Peyer's patch (tissue), 4 donors: Measurements from ENCODE around the gene LYRM9. TPM values are rescaled to one million over a fixed set of nuclear protein-coding genes. Genes with fewer than 3 reads are reported as not detected.

Experiments used
- DNase-seq, 3 donors: peaks; one replicate each; pipeline ENCODE4 v3.0.0-alpha.2; 2017 to 2019
- H3K27ac ChIP-seq, 4 donors: fragments of 200-600 bp; sonication (generic); one replicate each; pipeline ENCODE4 v1.5.1; 2016 to 2019
- H3K27me3 ChIP-seq, 2 donors: fragments of 200-600 bp; sonication (generic); one replicate each; pipeline ENCODE4 v1.5.1; 2019
- H3K36me3 ChIP-seq, 3 donors: fragments of 200-600 bp; sonication (generic); one replicate each; pipeline ENCODE4 v1.5.1; 2016 to 2019
- H3K4me1 ChIP-seq, 4 donors: fragments of 200-600 bp; sonication (generic); one replicate each; pipeline ENCODE4 v1.5.1; 2016 to 2019
- H3K4me3 ChIP-seq, 4 donors: fragments of 200-600 bp; sonication (generic); 1 replicate in 3 of 4; 2 replicates in 1 of 4; pipeline ENCODE4 v1.5.1; 2016 to 2019; ENCODE audit warnings: mild to moderate bottlenecking in 1 of 4
- H3K9me3 ChIP-seq, 4 donors: fragments of 200-600 bp; sonication (generic); one replicate each; pipeline ENCODE4 v1.5.1; 2016 to 2019; ENCODE audit warnings: mild to moderate bottlenecking in 1 of 4
- CTCF ChIP-seq, 6 experiments: fragments of 450-650 bp in 4 of 6; fragments of 200-600 bp in 2 of 6; sonication (generic) in 1 of 6; IDR thresholded peaks; one replicate each; pipeline ENCODE4 v1.5.1; 2017 to 2019; ENCODE audit warnings: antibody characterized with exemption in 6 of 6, mild to moderate bottlenecking in 3 of 6, moderate library complexity in 1 of 6
- POLR2A ChIP-seq, 2 donors: fragments of 450-650 bp; IDR thresholded peaks; one replicate each; pipeline ENCODE4 v1.5.1; 2017; ENCODE audit warnings: antibody characterized with exemption in 2 of 2, mild to moderate bottlenecking in 2 of 2, moderate library complexity in 2 of 2
- total RNA-seq, 4 donors: library from RNA; depleted of rRNA; stranded (reverse); fragments of >200 nt; gene quantifications; one replicate each; pipeline ENCODE4 v1.1.0, GENCODE V29; 2016

The LYRM9 gene
- total RNA-seq, 4 donors from 2014 or later: 11.6 to 17.0 (median 15.6) TPM

GRCh38 chr17:27938241-27938640 lies 45.1 kb upstream of the LYRM9 start:
- no peak for DNase-seq
- Histone ChIP-seq H3K27me3 (no peaks in the 10 kb centered on the region), H3K4me3 (no peak overlapping the region), H3K36me3 (no peaks in the 10 kb centered on the region), H3K4me1 (no peaks in the 10 kb centered on the region), H3K9me3 (no peaks in the 10 kb centered on the region), H3K27ac (no peak overlapping the region)
- TF ChIP-seq CTCF (IDR thresholded peaks at IDR 0.05) (no peak), POLR2A (IDR thresholded peaks at IDR 0.05) (no peak)

- Histone ChIP-seq H3K4me3 (no peak overlapping the region), H3K27ac (no peak overlapping the region), H3K4me1 (no peaks in the 10 kb centered on the region), H3K36me3 (no peaks in the 10 kb centered on the region), H3K9me3 (no peaks in the 10 kb centered on the region), H3K27me3 (no peaks in the 10 kb centered on the region)
- TF ChIP-seq CTCF (IDR thresholded peaks at IDR 0.05) (no peak), POLR2A (IDR thresholded peaks at IDR 0.05) (no peak)
- DNase-seq: no peak
Observed at GRCh38 chr17:27937025-27937546, 43.9 kb upstream of the LYRM9 start.

GRCh38 chr17:27930000-27930399 lies 36.8 kb upstream of the LYRM9 start:
- Histone ChIP-seq H3K27me3 (no peaks in the 10 kb centered on the region), H3K4me1 (no peaks in the 10 kb centered on the region), H3K27ac (no peak overlapping the region), H3K4me3 (no peak overlapping the region), H3K36me3 (no peaks in the 10 kb centered on the region), H3K9me3 (no peaks in the 10 kb centered on the region)
- TF ChIP-seq POLR2A (IDR thresholded peaks at IDR 0.05): no peak
- no peak for TF ChIP-seq CTCF (IDR thresholded peaks at IDR 0.05)
- DNase-seq: no peak

- TF ChIP-seq CTCF (IDR thresholded peaks at IDR 0.05) (no peak), POLR2A (IDR thresholded peaks at IDR 0.05) (no peak)
Observed at GRCh38 chr17:27928587-27928986, 35.4 kb upstream of the LYRM9 start.

GRCh38 chr17:27927781-27928180 lies 34.6 kb upstream of the LYRM9 start:
- Histone ChIP-seq H3K4me1 (no peaks in the 10 kb centered on the region), H3K27ac (no peak overlapping the region), H3K27me3 (no peaks in the 10 kb centered on the region), H3K36me3 (no peaks in the 10 kb centered on the region), H3K9me3 (no peaks in the 10 kb centered on the region), H3K4me3 (no peak overlapping the region)
- no peak for DNase-seq
- TF ChIP-seq CTCF (IDR thresholded peaks at IDR 0.05) (no peak), POLR2A (IDR thresholded peaks at IDR 0.05) (no peak)

More at GRCh38 chr17:27928587-27928986, 35.4 kb upstream of the LYRM9 start:
- H3K36me3 ChIP-seq: no peaks in the 10 kb centered on the region
- H3K9me3 ChIP-seq: no peaks in the 10 kb centered on the region
- H3K27ac ChIP-seq: no peak overlapping the region
- H3K4me1 ChIP-seq: no peaks in the 10 kb centered on the region
- H3K4me3 ChIP-seq: no peak overlapping the region
- no peak for DNase-seq
- no peaks in the 10 kb centered on the region for H3K27me3 ChIP-seq

- no peaks in the 10 kb centered on the region for H3K4me1 ChIP-seq
- DNase-seq: no peak
Observed at GRCh38 chr17:27921599-27921998, 28.4 kb upstream of the LYRM9 start.

More at GRCh38 chr17:27921599-27921998, 28.4 kb upstream of the LYRM9 start:
- no peak for TF ChIP-seq CTCF (IDR thresholded peaks at IDR 0.05)
- TF ChIP-seq POLR2A (IDR thresholded peaks at IDR 0.05): no peak
- no peaks in the 10 kb centered on the region for H3K27me3 ChIP-seq
- no peak overlapping the region for H3K4me3 ChIP-seq
- H3K36me3 ChIP-seq: no peaks in the 10 kb centered on the region
- no peaks in the 10 kb centered on the region for H3K9me3 ChIP-seq
- no peak overlapping the region for H3K27ac ChIP-seq
